K562 (cell line): ENCODE measurements around the gene MTCH2. TPM values are rescaled to one million over a fixed set of nuclear protein-coding genes. Genes with fewer than 3 reads are reported as not detected.

Source experiments
- ATAC-seq: fragments of 200-7000 bp; cut with Tn5 transposase; 3 replicates; pipeline ENCODE4 v1.9.1; 2020; ENCODE audit warnings: moderate library complexity
- BruUV-seq: library from RNA; stranded (reverse); fragments of 400-500 nt; replicated peaks from 2 replicates; lab custom pipeline; 2021; lab: Mats Ljungman, UMichigan
- CTCF ChIA-PET: fragments of 300-600 bp; formaldehyde crosslinking; extraction: SDS; loops from one replicate; lab custom pipeline; 2021; ENCODE audit warnings: low intra/inter-chr PET ratio; lab: Yijun Ruan, JAX
- POLR2A ChIA-PET: fragments of 300-600, 350-650 bp; sonication (Branson Sonifier 250); formaldehyde crosslinking; extraction: SDS; loops from one replicate; lab custom pipeline; 2021; ENCODE audit warnings: antibody characterized with exemption, inconsistent platforms; lab: Yijun Ruan, JAX
- DNase-seq, 4 experiments: peaks; one replicate each; pipeline versions ENCODE4 v3.0.0 to v3.0.0-alpha.2; 2011 to 2018; ENCODE audit warnings: low spot score in 3 of 4, mixed read lengths in 3 of 4; ENCODE audit errors: extremely low read depth in 1 of 4
- FAIRE-seq: peaks from 2 replicates; lab custom pipeline; 2011; peaks lifted over from hg19 to GRCh38; lab: Jason Lieb, UNC
- H2AFZ ChIP-seq: 2 replicates; pipeline ENCODE4 v1.6.0; 2011; ENCODE audit warnings: low read depth, low read length, control low read depth, inconsistent platforms
- H3K27ac ChIP-seq: fragments of 200-600 bp; 3 replicates; pipeline ENCODE4 v1.8.0; 2011; ENCODE audit warnings: low read depth, mild to moderate bottlenecking, control low read depth, inconsistent platforms, low read length, moderate library complexity, mixed read lengths; ENCODE audit errors: extremely low read depth
- H3K27me3 ChIP-seq, 2 experiments: fragments of 300-600 bp in 1 of 2; 2 replicates in 1 of 2; 3 replicates in 1 of 2; pipeline versions ENCODE4 v1.6.0 to v1.8.0; 2011; ENCODE audit warnings: inconsistent platforms in 2 of 2, low read length in 2 of 2, mild to moderate bottlenecking in 1 of 2, mixed read lengths in 1 of 2, moderate library complexity in 1 of 2; ENCODE audit not compliant: control insufficient read depth in 2 of 2, insufficient read depth in 2 of 2
- H3K36me3 ChIP-seq: fragments of 300-600 bp; 3 replicates; pipeline ENCODE4 v1.8.0; 2011; ENCODE audit warnings: mild to moderate bottlenecking, low read length, inconsistent platforms; ENCODE audit not compliant: control insufficient read depth, insufficient read depth
- H3K4me1 ChIP-seq, 2 experiments: fragments of 200-600 bp in 1 of 2; replicated peaks in 1 of 2; 2 replicates in 1 of 2; 3 replicates in 1 of 2; pipeline versions ENCODE4 v1.5.1 to v1.8.0; 2011; ENCODE audit warnings: inconsistent platforms in 2 of 2, low read length in 2 of 2, mild to moderate bottlenecking in 1 of 2, mixed read lengths in 1 of 2, moderate library complexity in 1 of 2; ENCODE audit not compliant: control insufficient read depth in 2 of 2, insufficient read depth in 2 of 2
- H3K4me2 ChIP-seq: 2 replicates; pipeline ENCODE4 v1.6.1; 2011; ENCODE audit warnings: low read length, control low read depth, inconsistent platforms, mixed read lengths; ENCODE audit not compliant: insufficient read depth
- H3K4me3 ChIP-seq: fragments of 200-600 bp; sonication (generic), shearing (Covaris generic); 2 replicates; pipeline ENCODE4 v1.5.1; 2016; ENCODE audit warnings: control low read depth, inconsistent platforms
- H3K79me2 ChIP-seq: fragments of 200-600 bp; 3 replicates; pipeline ENCODE4 v1.8.0; 2011; ENCODE audit warnings: low read length, inconsistent platforms; ENCODE audit not compliant: control insufficient read depth, insufficient read depth
- H3K9ac ChIP-seq, 2 experiments: 2 replicates each; pipeline versions ENCODE4 v1.6.0 to v1.6.1; 2011; ENCODE audit warnings: low read depth in 2 of 2, low read length in 2 of 2, control low read depth in 1 of 2, inconsistent platforms in 1 of 2, mild to moderate bottlenecking in 1 of 2, mixed read lengths in 1 of 2; ENCODE audit not compliant: insufficient read depth in 1 of 2
- H3K9me1 ChIP-seq: one replicate; pipeline ENCODE4 v1.6.0; 2011; ENCODE audit warnings: inconsistent platforms, mild to moderate bottlenecking, low read length, moderate library complexity; ENCODE audit not compliant: control insufficient read depth, insufficient read depth
- H3K9me3 ChIP-seq: replicated peaks from 2 replicates; pipeline ENCODE4 v1.5.1; 2011; ENCODE audit warnings: low read depth, low read length, inconsistent platforms; ENCODE audit not compliant: control insufficient read depth, insufficient read depth
- H4K20me1 ChIP-seq: replicated peaks from 2 replicates; pipeline ENCODE4 v1.6.1; 2011; ENCODE audit warnings: low read length, inconsistent platforms, mixed read lengths; ENCODE audit not compliant: control insufficient read depth, insufficient read depth
- CEBPB ChIP-seq: fragments of 450-650 bp; IDR thresholded peaks from 2 replicates; pipeline ENCODE4 v1.6.1; 2016; ENCODE audit warnings: missing genetic modification characterization, missing compliant biosample characterization
- NFRKB ChIP-seq: fragments of 450-650 bp; IDR thresholded peaks from 2 replicates; pipeline ENCODE4 v1.6.1; 2016; ENCODE audit warnings: low read depth
- WGBS: fragments of 100-300 bp; shearing (Covaris generic); methylation state at CpG from one replicate; pipeline ENCODE4 v1.1.6; 2016; ENCODE audit warnings: low coverage, mixed read lengths; ENCODE audit not compliant: insufficient coverage; ENCODE audit errors: missing lambda C conversion rate; 5-methylcytosine and 5-hydroxymethylcytosine counted together
- in situ Hi-C: fragments of 300-500 bp; cut with MboI; formaldehyde crosslinking; loops from 4 replicates; pipeline ENCODE4 v1.15.0; 2018; ENCODE audit warnings: inconsistent platforms, mixed read lengths
- intact Hi-C: fragments of 100-400 bp; cut with micrococcal nuclease; formaldehyde crosslinking; loops from 2 replicates; pipeline ENCODE4 v1.14.2; 2022
- polyA plus RNA-seq, 8 experiments: library from polyadenylated mRNA; depleted of rRNA in 4 of 8; stranded (reverse) in 5 of 8; unstranded in 3 of 8; fragments of >200 nt; fragmentation: Nextera tagmentation in 2 of 8; fragmentation: Illumina TruSeq in 1 of 8; extraction: Ambion mirVana in 2 of 8; extraction: Trizol in 1 of 8; gene quantifications; 2 replicates each; pipeline versions ENCODE4 v1.2.1 to v1.2.3, GENCODE V29; 2011 to 2014; ENCODE audit warnings: inconsistent platforms in 1 of 8, missing spikeins in 1 of 8
- total RNA-seq, 7 experiments: library from RNA; depleted of rRNA in 6 of 7; stranded (reverse); fragments of >200 nt in 6 of 7; fragmentation: Illumina TruSeq in 2 of 7; extraction: Trizol in 2 of 7; gene quantifications; 2 replicates each; pipeline versions ENCODE4 v1.2.1 to v1.2.3, GENCODE V29; 2011 to 2021; ENCODE audit warnings: low replicate concordance in 1 of 7
- TF ChIP-seq, protein P1 (sequence below): fragments of 450-650 bp; IDR thresholded peaks from 2 replicates; pipeline ENCODE4 v1.6.1; 2018; ENCODE audit not compliant: partially characterized antibody

Gene MTCH2
- total and polyA plus RNA-seq, 9 of the 15 experiments (the other 6 are each of a cell fraction or from before 2014, with no cell fraction given) = 95.4 to 620 (median 198) TPM

DNA sequence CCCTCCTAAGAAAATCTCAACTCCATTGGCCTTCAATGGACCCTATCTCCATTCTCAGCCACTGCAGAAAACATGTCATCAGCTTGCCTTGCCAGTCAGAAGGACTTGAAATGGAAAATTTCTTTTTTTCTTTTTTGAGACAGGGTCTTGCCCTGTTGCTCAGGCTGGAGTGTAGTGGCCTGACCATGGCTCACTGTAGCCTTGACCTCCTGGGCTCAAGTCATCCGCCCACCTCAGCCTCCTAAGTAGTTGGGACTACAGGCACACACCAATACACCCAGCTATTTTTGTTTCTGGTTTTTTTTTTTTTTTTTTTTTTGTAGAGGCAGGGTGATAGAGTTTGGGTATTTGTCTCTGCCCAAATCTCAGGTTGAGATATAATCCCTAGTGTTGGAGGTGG is 43.8 kb upstream of the MTCH2 start:
- H3K4me3 ChIP-seq = no peak overlapping the region
- DNase-seq (no peak), FAIRE-seq (no peak), ATAC-seq (no peak)
- H3K27ac ChIP-seq = no peak overlapping the region
- H2AFZ ChIP-seq = no peak overlapping the region
- no peaks in the 10 kb centered on the region for H4K20me1 ChIP-seq
- no peaks in the 10 kb centered on the region for H3K79me2 ChIP-seq
- intact Hi-C loops = no loop called here
- H3K4me1 ChIP-seq = peaks cover 6 to 7% of the 10 kb centered on the region in 2 experiments; a peak in 2 of 5 replicates
- 71% methylated on average over 1 of the region's 1 CpG for WGBS
- H3K27me3 ChIP-seq = no peaks in the 10 kb centered on the region
- in situ Hi-C loops = no loop called here
- no peak overlapping the region for H3K4me2 ChIP-seq
- no peak overlapping the region for H3K9ac ChIP-seq
- no peak for TF ChIP-seq NFRKB
- CTCF ChIA-PET = no interaction called here
- POLR2A ChIA-PET = no interaction called here
- BruUV-seq = no TSS peak
- H3K9me3 ChIP-seq = no peaks in the 10 kb centered on the region
- no peaks in the 10 kb centered on the region for H3K36me3 ChIP-seq
- no peaks in the 10 kb centered on the region for H3K9me1 ChIP-seq

DNA sequence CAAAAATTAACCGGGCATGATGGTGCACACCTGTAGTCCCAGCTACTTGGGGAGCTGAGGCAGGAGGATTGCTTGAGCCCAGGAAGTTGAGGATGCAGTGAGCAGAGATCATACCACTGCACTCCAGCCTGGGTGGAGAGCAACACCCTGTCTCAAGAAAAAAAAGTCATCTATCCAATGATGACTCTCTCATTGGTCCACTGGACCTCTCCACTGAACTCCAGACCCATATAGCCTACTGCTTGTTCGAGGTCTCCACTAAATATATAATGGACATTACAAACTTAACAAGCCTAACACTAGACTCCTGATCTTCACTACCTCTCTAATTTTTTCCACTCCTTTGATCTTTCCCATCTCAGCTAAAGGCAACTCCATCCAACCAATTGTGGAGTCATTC is 33.5 kb upstream of the MTCH2 start:
- Histone ChIP-seq H3K27ac (no peak overlapping the region), H3K9me3 (no peaks in the 10 kb centered on the region), H3K4me2 (no peak overlapping the region), H3K27me3 (no peaks in the 10 kb centered on the region), H3K4me1 (peaks cover 5 to 20% of the 10 kb centered on the region in 2 experiments; a peak in 4 of 5 replicates), H4K20me1 (no peaks in the 10 kb centered on the region), H2AFZ (no peak overlapping the region), H3K9ac (no peak overlapping the region), H3K9me1 (no peaks in the 10 kb centered on the region), H3K4me3 (no peak overlapping the region), H3K79me2 (no peaks in the 10 kb centered on the region), H3K36me3 (no peaks in the 10 kb centered on the region)
- DNase-seq = no peak
- in situ Hi-C loops = no loop called here
- intact Hi-C loops = no loop called here
- TF ChIP-seq, protein P1, sequence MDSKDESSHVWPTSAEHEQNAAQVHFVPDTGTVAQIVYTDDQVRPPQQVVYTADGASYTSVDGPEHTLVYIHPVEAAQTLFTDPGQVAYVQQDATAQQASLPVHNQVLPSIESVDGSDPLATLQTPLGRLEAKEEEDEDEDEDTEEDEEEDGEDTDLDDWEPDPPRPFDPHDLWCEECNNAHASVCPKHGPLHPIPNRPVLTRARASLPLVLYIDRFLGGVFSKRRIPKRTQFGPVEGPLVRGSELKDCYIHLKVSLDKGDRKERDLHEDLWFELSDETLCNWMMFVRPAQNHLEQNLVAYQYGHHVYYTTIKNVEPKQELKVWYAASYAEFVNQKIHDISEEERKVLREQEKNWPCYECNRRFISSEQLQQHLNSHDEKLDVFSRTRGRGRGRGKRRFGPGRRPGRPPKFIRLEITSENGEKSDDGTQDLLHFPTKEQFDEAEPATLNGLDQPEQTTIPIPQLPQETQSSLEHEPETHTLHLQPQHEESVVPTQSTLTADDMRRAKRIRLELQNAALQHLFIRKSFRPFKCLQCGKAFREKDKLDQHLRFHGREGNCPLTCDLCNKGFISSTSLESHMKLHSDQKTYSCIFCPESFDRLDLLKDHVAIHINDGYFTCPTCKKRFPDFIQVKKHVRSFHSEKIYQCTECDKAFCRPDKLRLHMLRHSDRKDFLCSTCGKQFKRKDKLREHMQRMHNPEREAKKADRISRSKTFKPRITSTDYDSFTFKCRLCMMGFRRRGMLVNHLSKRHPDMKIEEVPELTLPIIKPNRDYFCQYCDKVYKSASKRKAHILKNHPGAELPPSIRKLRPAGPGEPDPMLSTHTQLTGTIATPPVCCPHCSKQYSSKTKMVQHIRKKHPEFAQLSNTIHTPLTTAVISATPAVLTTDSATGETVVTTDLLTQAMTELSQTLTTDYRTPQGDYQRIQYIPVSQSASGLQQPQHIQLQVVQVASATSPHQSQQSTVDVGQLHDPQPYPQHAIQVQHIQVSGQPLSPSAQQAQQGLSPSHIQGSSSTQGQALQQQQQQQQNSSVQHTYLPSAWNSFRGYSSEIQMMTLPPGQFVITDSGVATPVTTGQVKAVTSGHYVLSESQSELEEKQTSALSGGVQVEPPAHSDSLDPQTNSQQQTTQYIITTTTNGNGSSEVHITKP = peak; percentile 64
- no peak for TF ChIP-seq CEBPB
- 12% methylated on average over 2 of the region's 2 CpGs for WGBS
- no TSS peak for BruUV-seq
- ChIA-PET CTCF (no interaction called here), POLR2A (interaction anchor here (0.6 kb wide), 1 partner anchor 26 kb away, joined by 3 read pairs; no protein-coding TSS in a partner anchor)
- ATAC-seq = no peak
- FAIRE-seq = no peak
